Thoracic aorta (tissue), 2 donors: ENCODE data around the gene PRR14. TPM values are rescaled to one million over a fixed set of nuclear protein-coding genes. Genes with fewer than 3 reads are reported as not detected.

Source experiments
- ATAC-seq: fragments of 150-250 bp; one replicate; pipeline ENCODE4 v1.8.0; 2017; ENCODE audit warnings: low read depth; ENCODE audit not compliant: insufficient number of reproducible peaks, low FRiP score
- DNase-seq: peaks from one replicate; pipeline ENCODE4 v3.0.0-alpha.2; 2020; ENCODE audit warnings: low spot score
- H3K27ac ChIP-seq, 2 donors: fragments of 200-600 bp; sonication (generic); 1 replicate in 1 of 2; 2 replicates in 1 of 2; pipeline ENCODE4 v1.5.1; 2016; ENCODE audit warnings: mild to moderate bottlenecking in 2 of 2, moderate library complexity in 2 of 2
- H3K27me3 ChIP-seq: fragments of 200-600 bp; sonication (generic); replicated peaks from 2 replicates; pipeline ENCODE4 v1.6.0; 2016; ENCODE audit warnings: mild to moderate bottlenecking; ENCODE audit not compliant: insufficient read depth
- H3K36me3 ChIP-seq: fragments of 200-600 bp; sonication (generic); one replicate; pipeline ENCODE4 v1.5.1; 2016
- H3K4me1 ChIP-seq, 2 donors: fragments of 200-600 bp; sonication (generic); 1 replicate in 1 of 2; 2 replicates in 1 of 2; pipeline versions ENCODE4 v1.5.1 to v1.6.0; 2016; ENCODE audit warnings: low read depth in 2 of 2, mild to moderate bottlenecking in 1 of 2; ENCODE audit not compliant: control insufficient read depth in 1 of 2
- H3K4me3 ChIP-seq: fragments of 200-600 bp; sonication (generic); 2 replicates; pipeline ENCODE4 v1.5.1; 2016; ENCODE audit warnings: mild to moderate bottlenecking
- H3K9me3 ChIP-seq: fragments of 200-600 bp; sonication (generic); 2 replicates; pipeline ENCODE4 v1.5.1; 2016
- total RNA-seq, 2 donors: library from RNA; depleted of rRNA; stranded (reverse); fragments of >200 nt; gene quantifications; one replicate each; pipeline versions ENCODE4 v1.1.0 to v1.2.3, GENCODE V29; 2016
- TF ChIP-seq, protein P1 (sequence below): fragments of 200-600 bp; sonication (generic); IDR thresholded peaks from one replicate; pipeline ENCODE4 v1.5.1; 2019; ENCODE audit warnings: antibody characterized with exemption

PRR14 gene
- total RNA-seq, 2 donors from 2014 or later = 46.1 to 57.0 TPM

DNA sequence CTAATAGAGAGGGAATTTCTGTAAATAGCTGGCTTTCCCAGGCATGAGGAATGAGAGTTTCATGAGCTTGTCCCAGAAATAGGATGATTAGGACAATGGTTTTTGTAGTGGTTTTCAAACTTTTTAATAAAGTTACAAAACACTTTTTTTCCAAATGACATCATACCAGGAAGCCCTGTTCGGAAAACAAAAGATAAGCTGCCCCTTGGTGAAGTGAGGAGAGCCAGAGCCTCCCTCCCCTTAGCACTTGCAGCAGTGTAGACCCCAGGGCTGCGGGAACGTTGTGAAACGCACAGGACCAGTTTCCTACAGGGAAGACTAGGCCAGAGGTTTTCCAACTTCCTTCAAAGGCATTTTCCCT lies 15.1 kb downstream of the PRR14 start:
- Histone ChIP-seq H3K4me1 (peaks cover 5 to 29% of the 10 kb centered on the region in 2 donors), H3K27me3 (no peaks in the 10 kb centered on the region), H3K36me3 (peaks cover 82% of the 10 kb centered on the region), H3K9me3 (no peaks in the 10 kb centered on the region), H3K4me3 (no peak overlapping the region), H3K27ac (no peak overlapping the region)
- TF ChIP-seq, protein P1, sequence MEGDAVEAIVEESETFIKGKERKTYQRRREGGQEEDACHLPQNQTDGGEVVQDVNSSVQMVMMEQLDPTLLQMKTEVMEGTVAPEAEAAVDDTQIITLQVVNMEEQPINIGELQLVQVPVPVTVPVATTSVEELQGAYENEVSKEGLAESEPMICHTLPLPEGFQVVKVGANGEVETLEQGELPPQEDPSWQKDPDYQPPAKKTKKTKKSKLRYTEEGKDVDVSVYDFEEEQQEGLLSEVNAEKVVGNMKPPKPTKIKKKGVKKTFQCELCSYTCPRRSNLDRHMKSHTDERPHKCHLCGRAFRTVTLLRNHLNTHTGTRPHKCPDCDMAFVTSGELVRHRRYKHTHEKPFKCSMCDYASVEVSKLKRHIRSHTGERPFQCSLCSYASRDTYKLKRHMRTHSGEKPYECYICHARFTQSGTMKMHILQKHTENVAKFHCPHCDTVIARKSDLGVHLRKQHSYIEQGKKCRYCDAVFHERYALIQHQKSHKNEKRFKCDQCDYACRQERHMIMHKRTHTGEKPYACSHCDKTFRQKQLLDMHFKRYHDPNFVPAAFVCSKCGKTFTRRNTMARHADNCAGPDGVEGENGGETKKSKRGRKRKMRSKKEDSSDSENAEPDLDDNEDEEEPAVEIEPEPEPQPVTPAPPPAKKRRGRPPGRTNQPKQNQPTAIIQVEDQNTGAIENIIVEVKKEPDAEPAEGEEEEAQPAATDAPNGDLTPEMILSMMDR = no peak
- no peak for DNase-seq
- ATAC-seq = no peak

DNA sequence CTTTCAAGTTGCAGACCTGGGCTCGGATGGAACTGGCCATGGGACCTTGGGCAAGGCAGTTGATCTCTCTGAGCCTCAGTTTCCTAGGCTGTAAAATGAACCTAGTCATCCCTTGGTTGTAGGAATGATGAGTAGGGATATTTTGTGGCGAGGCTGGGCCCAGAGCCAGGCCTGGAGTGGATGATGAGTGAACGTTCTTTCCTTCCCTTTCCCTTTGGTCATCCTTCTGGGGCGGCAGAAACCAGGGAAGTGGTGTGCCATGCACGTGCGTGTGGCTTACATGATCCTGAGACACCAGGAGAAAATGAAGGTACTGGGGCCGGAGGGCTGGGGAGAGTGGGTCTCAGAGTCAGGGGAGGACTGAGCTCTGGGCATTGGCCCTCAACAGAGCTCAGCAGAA lies 15.9 kb downstream of the PRR14 start:
- H3K9me3 ChIP-seq = no peaks in the 10 kb centered on the region
- ATAC-seq (no peak), DNase-seq (no peak)
- H3K36me3 ChIP-seq = peaks cover 82% of the 10 kb centered on the region
- peaks cover 0 to 20% of the 10 kb centered on the region in 2 donors for H3K4me1 ChIP-seq
- H3K27ac ChIP-seq = no peak overlapping the region
- H3K4me3 ChIP-seq = no peak overlapping the region
- H3K27me3 ChIP-seq = no peaks in the 10 kb centered on the region
- TF ChIP-seq, protein P1 = no peak

DNA sequence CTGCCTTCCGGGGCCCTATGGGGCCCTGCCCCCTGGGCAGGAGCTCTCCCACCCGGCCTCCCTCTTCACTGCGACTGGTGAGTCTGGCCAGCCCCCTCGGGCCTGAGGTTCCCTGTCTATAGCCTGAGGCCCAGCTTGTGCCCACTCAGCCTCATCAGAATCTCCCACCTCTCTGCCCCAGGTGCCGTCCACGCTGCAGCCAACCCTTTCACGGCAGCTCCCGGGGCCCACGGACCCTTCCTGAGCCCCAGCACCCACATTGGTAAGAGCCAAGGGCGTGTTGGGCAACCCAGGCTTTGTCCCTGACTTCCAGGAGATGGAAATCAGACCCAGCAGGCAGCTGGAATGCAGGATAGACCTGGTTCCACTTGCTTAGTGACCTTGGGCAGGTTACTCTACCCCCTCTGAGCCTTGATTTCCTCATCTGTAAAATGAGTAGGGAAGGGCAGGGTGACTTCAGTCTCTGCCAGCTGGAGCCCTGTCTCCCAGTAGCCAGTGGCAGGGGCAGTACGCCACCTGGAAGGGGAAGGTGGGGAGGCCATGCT lies 16.7 kb downstream of the PRR14 start:
- Histone ChIP-seq H3K36me3 (peaks cover 75% of the 10 kb centered on the region), H3K4me3 (no peak overlapping the region), H3K27ac (no peak overlapping the region), H3K4me1 (peaks cover 0 to 13% of the 10 kb centered on the region in 2 donors), H3K27me3 (no peaks in the 10 kb centered on the region), H3K9me3 (no peaks in the 10 kb centered on the region)
- TF ChIP-seq, protein P1 = no peak
- no peak for ATAC-seq
- no peak for DNase-seq

DNA sequence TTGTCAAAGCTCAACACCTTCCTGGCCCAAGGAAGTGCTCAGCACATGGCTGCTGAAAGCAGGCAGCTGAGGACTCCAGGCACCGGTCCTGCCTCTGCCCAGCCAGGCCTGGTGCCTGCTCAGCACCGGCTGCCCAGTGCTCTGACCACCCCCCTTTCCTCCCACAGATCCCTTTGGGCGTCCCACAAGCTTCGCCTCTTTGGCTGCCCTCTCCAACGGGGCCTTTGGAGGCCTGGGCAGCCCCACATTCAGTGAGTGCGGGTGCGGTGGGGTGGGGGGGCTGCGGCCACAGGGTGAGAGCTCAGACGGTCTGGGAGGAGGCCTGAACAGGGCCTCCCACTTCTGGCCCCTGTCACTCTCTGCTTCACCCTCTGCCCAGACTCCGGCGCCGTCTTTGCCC lies 17.6 kb downstream of the PRR14 start:
- no peak for ATAC-seq

DNA sequence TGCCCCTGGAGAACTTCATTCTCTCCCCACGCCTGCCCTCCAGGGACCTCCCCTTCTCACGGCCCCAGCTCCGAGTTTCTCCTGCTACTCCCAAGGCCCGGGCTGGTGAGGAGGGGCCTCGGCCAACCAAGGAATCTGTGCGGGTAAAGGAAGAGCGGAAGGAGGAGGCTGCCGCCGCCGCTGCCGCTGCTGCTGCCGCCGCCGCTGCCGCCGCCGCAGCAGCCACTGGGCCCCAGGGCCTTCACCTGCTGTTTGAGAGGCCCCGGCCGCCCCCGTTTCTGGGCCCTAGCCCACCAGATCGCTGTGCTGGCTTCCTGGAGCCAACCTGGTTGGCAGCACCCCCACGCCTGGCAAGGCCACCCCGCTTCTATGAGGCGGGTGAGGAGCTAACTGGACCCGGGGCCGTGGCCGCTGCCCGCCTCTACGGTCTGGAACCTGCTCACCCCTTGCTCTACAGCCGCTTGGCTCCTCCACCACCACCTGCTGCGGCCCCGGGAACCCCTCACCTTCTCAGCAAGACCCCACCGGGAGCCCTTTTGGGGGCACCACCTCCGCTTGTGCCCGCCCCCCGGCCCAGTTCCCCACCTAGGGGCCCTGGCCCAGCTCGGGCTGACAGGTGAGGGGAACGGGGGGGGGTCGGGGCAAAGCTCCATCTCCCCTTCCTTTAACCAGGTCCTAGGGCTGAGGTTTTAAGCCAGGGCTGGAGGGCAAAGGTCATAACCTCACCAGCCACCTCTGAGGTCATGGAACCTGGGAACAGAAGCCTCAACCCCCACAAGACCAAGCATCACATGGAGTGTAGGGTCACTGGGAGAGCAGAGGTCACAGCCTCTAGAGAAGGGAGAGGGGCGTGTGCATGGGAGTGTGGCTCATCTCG lies 18.5 kb downstream of the PRR14 start:
- Histone ChIP-seq H3K4me3 (no peak overlapping the region), H3K27me3 (no peaks in the 10 kb centered on the region), H3K9me3 (no peaks in the 10 kb centered on the region), H3K36me3 (peaks cover 60% of the 10 kb centered on the region), H3K4me1 (no peaks in the 10 kb centered on the region), H3K27ac (no peak overlapping the region)
- DNase-seq (no peak), ATAC-seq (no peak)
- TF ChIP-seq, protein P1 = no peak

More for the DNA sequence above, 17.6 kb downstream of the PRR14 start:
- no peak for DNase-seq
- Histone ChIP-seq H3K4me3 (no peak overlapping the region), H3K9me3 (no peaks in the 10 kb centered on the region), H3K36me3 (peaks cover 65% of the 10 kb centered on the region), H3K27me3 (no peaks in the 10 kb centered on the region), H3K27ac (no peak overlapping the region), H3K4me1 (peaks cover 0 to 4% of the 10 kb centered on the region in 2 donors)
- TF ChIP-seq, protein P1 = no peak
